ENCODE data around the gene CRACR2B. TPM values are rescaled to one million over a fixed set of nuclear protein-coding genes. Genes with fewer than 3 reads are reported as not detected.

Gene CRACR2B
- total RNA-seq, 4 donors from 2014 or later: 0.48 to 5.7 (median 3.5) TPM

DNA sequence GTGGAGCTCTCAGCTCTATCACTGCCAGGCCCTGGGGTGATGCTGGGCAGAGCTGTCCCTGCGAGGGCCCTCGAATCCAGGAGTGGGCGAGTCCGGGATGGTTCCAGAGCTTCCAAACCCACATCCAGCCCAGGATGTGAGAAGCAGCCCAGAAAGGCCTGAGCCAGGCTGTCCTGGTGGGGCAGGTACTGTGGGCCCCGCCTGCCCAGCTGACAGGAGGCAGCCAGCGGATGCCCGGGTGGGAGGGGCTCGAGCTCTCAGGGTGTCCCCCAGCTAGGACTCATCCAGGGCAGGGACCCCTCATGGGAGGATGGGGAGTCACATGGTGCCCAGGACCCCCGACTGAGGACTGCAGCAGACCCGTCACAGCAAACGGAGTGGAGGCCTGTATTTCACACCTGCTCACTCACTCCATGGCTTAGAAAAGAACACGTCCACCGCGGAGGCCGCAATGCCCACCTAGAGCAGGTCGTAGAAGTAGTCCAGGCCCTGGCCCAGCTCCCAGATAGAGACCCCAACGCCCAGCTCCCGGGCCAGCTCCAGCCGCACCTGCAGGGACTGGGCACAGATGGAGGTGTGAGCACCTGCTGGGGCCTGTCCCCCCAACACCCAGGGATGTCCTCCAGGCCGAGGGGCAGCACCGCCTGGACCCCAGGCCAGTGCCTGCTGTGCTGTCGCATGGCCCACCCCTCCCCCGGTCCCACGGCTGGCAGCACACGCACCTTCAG lies 41.8 kb downstream of the CRACR2B start:
- H3K4me1 ChIP-seq: no peaks in the 10 kb centered on the region
- 78% methylated on average over 11 of the region's 25 CpGs; no CpG with 5 or more reads in 1 of the 2 donors for WGBS, 2 donors
- no peak overlapping the region for H3K27ac ChIP-seq
- DNase-seq: no peak
- peaks cover 0 to 46% (median 0%) of the 10 kb centered on the region in 3 donors for H3K36me3 ChIP-seq
- intact Hi-C loops (cut with DNase I): no loop called here
- H3K27me3 ChIP-seq: no peaks in the 10 kb centered on the region
- no peak for TF ChIP-seq POLR2A (IDR thresholded peaks at IDR 0.05)
- no peak for TF ChIP-seq CTCF (IDR thresholded peaks at IDR 0.05)
- no peaks in the 10 kb centered on the region for H3K9me3 ChIP-seq
- no peak overlapping the region for H3K4me3 ChIP-seq

DNA sequence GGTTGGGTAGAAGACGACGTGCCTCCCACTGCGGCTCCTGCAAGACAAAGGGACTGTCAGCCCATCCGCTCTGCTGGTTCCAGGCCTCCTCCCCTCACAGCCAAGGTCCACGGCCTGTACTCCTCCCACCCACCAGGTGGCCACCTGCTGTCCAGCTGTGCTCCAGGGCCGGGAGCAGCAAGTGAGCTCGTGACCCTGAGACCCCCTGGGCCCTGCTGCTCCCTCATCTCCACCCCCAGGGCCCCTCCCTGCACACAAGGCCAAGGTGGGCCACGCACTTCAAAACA lies 42.4 kb downstream of the CRACR2B start:
- Histone ChIP-seq H3K9me3 (no peaks in the 10 kb centered on the region), H3K27me3 (no peaks in the 10 kb centered on the region), H3K36me3 (peaks cover 0 to 46% (median 0%) of the 10 kb centered on the region in 3 donors), H3K27ac (no peak overlapping the region), H3K4me1 (no peaks in the 10 kb centered on the region), H3K4me3 (no peak overlapping the region)
- intact Hi-C loops (cut with DNase I): no loop called here
- DNase-seq: no peak
- 69% methylated on average over 3 of the region's 8 CpGs; no CpG with 5 or more reads in 1 of the 2 donors for WGBS, 2 donors
- no peak for TF ChIP-seq POLR2A (IDR thresholded peaks at IDR 0.05)
- no peak for TF ChIP-seq CTCF (IDR thresholded peaks at IDR 0.05)

- H3K27me3 ChIP-seq: no peaks in the 10 kb centered on the region
- no peak overlapping the region for H3K4me3 ChIP-seq
- WGBS, 2 donors: 0% methylated on average over 1 of the region's 8 CpGs; no CpG with 5 or more reads in 1 of the 2 donors
- DNase-seq: no peak
- H3K9me3 ChIP-seq: no peaks in the 10 kb centered on the region
- TF ChIP-seq POLR2A (IDR thresholded peaks at IDR 0.05) (no peak), CTCF (IDR thresholded peaks at IDR 0.05) (no peak)
- intact Hi-C loops (cut with DNase I): no loop called here
- no peak overlapping the region for H3K27ac ChIP-seq
- H3K36me3 ChIP-seq: peaks cover 0 to 46% (median 0%) of the 10 kb centered on the region in 3 donors
- H3K4me1 ChIP-seq: no peaks in the 10 kb centered on the region
Measured at GRCh38 chr11:870418-870817, 42.7 kb downstream of the CRACR2B start.

- no peak for TF ChIP-seq POLR2A (IDR thresholded peaks at IDR 0.05)
- TF ChIP-seq CTCF (IDR thresholded peaks at IDR 0.05): no peak
- intact Hi-C loops (cut with DNase I): no loop called here
- no peak overlapping the region for H3K27ac ChIP-seq
- no peak for DNase-seq
- H3K9me3 ChIP-seq: no peaks in the 10 kb centered on the region
- peaks cover 0 to under 1% (median 0%) of the 10 kb centered on the region in 3 donors for H3K4me1 ChIP-seq
- 24 to 67% methylated on average over 2 to 5 of the region's 9 CpGs for WGBS, 2 donors
- H3K36me3 ChIP-seq: peaks cover 0 to 45% (median 0%) of the 10 kb centered on the region in 3 donors
- no peaks in the 10 kb centered on the region for H3K27me3 ChIP-seq
- no peak overlapping the region for H3K4me3 ChIP-seq
Measured at GRCh38 chr11:871472-871871, 43.8 kb downstream of the CRACR2B start.

DNA sequence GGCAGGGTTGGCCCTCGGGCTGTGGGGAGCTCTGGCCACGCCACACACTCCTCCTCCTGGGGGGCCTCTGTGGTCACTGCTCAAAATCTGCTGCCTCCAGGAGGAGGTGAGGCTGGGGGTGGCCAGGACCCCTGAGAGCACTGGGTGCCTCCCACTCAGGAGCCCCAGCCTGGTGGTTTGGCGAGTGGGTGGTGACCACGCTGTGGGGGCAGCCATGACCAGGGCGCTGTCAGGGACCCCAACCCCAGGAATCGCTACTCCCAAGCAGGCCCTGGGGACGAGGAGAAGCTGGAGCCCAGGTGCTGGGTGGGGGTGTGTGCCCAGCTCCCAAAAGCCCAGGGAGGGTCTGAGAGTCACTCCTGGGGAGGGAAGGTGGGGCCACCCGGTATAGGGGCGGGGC lies 45.1 kb downstream of the CRACR2B start:
- DNase-seq: no peak
- Histone ChIP-seq H3K36me3 (peaks cover 0 to 37% (median 0%) of the 10 kb centered on the region in 3 donors), H3K4me3 (no peak overlapping the region), H3K9me3 (no peaks in the 10 kb centered on the region), H3K27me3 (no peaks in the 10 kb centered on the region), H3K4me1 (peaks cover 0 to 6% (median 0%) of the 10 kb centered on the region in 3 donors), H3K27ac (no peak overlapping the region)
- intact Hi-C loops (cut with DNase I): no loop called here
- no peak for TF ChIP-seq POLR2A (IDR thresholded peaks at IDR 0.05)
- TF ChIP-seq CTCF (IDR thresholded peaks at IDR 0.05): no peak
- WGBS, 2 donors: 81 to 100% methylated on average over 1 to 3 of the region's 9 CpGs
